GM12872 (cell line): ENCODE measurements around the gene GAPDH.

Source experiments
- TF ChIP-seq, protein P1 (sequence below): IDR thresholded peaks from 3 replicates; pipeline ENCODE4 v1.5.1; 2011; ENCODE audit warnings: low read depth, mild to moderate bottlenecking, low read length, moderate library complexity; ENCODE audit not compliant: insufficient read depth

Gene GAPDH

GRCh38 chr12:6494968-6495367 is 39.3 kb upstream of the GAPDH start:
- TF ChIP-seq, protein P1, sequence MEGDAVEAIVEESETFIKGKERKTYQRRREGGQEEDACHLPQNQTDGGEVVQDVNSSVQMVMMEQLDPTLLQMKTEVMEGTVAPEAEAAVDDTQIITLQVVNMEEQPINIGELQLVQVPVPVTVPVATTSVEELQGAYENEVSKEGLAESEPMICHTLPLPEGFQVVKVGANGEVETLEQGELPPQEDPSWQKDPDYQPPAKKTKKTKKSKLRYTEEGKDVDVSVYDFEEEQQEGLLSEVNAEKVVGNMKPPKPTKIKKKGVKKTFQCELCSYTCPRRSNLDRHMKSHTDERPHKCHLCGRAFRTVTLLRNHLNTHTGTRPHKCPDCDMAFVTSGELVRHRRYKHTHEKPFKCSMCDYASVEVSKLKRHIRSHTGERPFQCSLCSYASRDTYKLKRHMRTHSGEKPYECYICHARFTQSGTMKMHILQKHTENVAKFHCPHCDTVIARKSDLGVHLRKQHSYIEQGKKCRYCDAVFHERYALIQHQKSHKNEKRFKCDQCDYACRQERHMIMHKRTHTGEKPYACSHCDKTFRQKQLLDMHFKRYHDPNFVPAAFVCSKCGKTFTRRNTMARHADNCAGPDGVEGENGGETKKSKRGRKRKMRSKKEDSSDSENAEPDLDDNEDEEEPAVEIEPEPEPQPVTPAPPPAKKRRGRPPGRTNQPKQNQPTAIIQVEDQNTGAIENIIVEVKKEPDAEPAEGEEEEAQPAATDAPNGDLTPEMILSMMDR: no peak

- TF ChIP-seq, protein P1: no peak
Observed at GRCh38 chr12:6500466-6500865, 33.9 kb upstream of the GAPDH start.

GRCh38 chr12:6507102-6507998 is 27.0 kb upstream of the GAPDH start:
- TF ChIP-seq, protein P1: no peak

DNA sequence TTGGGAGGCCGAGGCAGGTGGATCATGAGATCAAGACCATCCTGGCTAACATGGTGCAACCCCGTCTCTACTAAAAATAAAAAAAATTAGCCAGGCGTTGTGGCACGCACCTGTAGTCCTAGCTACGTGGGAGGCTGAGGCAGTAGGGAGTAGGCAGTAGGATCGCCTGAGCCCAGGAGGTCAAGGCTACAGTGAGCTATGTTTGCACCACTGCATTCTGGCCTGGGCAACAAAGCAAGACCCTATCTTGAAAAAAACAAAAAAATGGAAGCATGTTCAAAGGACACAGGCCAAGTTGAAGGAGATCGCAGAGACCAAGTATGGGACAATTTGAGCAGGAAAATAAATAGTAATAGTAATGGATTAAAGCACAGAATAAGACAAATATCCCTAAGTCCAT is 26.2 kb upstream of the GAPDH start:
- TF ChIP-seq, protein P1: no peak

GRCh38 chr12:6520186-6520585 is 14.1 kb upstream of the GAPDH start:
- TF ChIP-seq, protein P1: no peak

GRCh38 chr12:6522193-6522592 is 12.1 kb upstream of the GAPDH start:
- TF ChIP-seq, protein P1: no peak

DNA sequence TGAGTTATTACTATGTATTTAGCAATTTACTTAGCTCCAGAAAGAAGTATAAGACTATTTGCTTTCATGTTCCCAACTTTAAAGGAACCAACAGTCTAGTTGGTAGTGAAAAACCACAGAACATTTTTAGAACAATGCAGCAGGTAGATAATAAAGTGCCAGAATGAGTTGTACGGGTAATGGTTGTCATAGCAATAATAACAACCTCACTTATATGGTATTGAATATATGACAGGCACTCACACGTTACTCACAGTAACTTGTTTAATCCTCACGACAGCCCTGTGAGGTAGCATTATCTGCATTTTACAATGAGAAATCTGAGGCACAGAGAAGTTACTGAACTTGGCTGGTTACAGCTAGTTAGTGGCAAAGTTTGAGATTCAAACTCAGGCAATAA is 10.6 kb upstream of the GAPDH start:
- TF ChIP-seq, protein P1: no peak
